Spleen (tissue), 11 donors: ENCODE data around the gene SMARCA1. TPM values are rescaled to one million over a fixed set of nuclear protein-coding genes. Genes with fewer than 3 reads are reported as not detected.

ENCODE experiments used
- DNase-seq: peaks from one replicate; pipeline ENCODE4 v3.0.0-alpha.2; 2020
- H3K27ac ChIP-seq, 8 donors: fragments of 200-600 bp; sonication (generic) in 7 of 8; 1 replicate in 4 of 8; 2 replicates in 4 of 8; pipeline versions ENCODE4 v1.5.0 to v1.8.0; 2016 to 2021; ENCODE audit warnings: inconsistent platforms in 4 of 8, mild to moderate bottlenecking in 4 of 8, moderate library complexity in 1 of 8
- H3K27me3 ChIP-seq, 7 donors: fragments of 200-600 bp; sonication (generic) in 6 of 7; replicated peaks in 1 of 7; 1 replicate in 4 of 7; 2 replicates in 3 of 7; pipeline versions ENCODE4 v1.5.0 to v1.8.0; 2016 to 2021; ENCODE audit warnings: inconsistent platforms in 3 of 7, mild to moderate bottlenecking in 1 of 7
- H3K36me3 ChIP-seq, 6 donors: fragments of 200-600 bp; sonication (generic) in 5 of 6; 1 replicate in 4 of 6; 2 replicates in 2 of 6; pipeline versions ENCODE4 v1.5.0 to v1.8.0; 2016 to 2021; ENCODE audit warnings: inconsistent platforms in 2 of 6
- H3K4me1 ChIP-seq, 6 donors: fragments of 200-600 bp; sonication (generic) in 5 of 6; 1 replicate in 3 of 6; 2 replicates in 3 of 6; pipeline versions ENCODE4 v1.5.0 to v1.8.0; 2016 to 2021; ENCODE audit warnings: inconsistent platforms in 3 of 6
- H3K4me3 ChIP-seq, 8 donors: fragments of 200-600 bp; sonication (generic) in 7 of 8; 1 replicate in 4 of 8; 2 replicates in 4 of 8; pipeline versions ENCODE4 v1.5.0 to v1.8.0; 2016 to 2021; ENCODE audit warnings: inconsistent platforms in 4 of 8, mild to moderate bottlenecking in 4 of 8, moderate library complexity in 2 of 8
- H3K9me3 ChIP-seq, 8 donors: fragments of 200-600 bp; sonication (generic) in 7 of 8; 1 replicate in 4 of 8; 2 replicates in 4 of 8; pipeline versions ENCODE4 v1.5.0 to v1.8.0; 2016 to 2021; ENCODE audit warnings: inconsistent platforms in 4 of 8
- POLR2A ChIP-seq, 3 donors: fragments of 450-650 bp; IDR thresholded peaks; one replicate each; pipeline ENCODE4 v1.5.1; 2017; ENCODE audit warnings: antibody characterized with exemption in 3 of 3, mild to moderate bottlenecking in 1 of 3
- POLR2AphosphoS5 ChIP-seq, 3 donors: sonication (generic); formaldehyde crosslinking; IDR thresholded peaks; one replicate each; pipeline ENCODE4 v1.5.1; 2017; ENCODE audit warnings: antibody characterized with exemption in 3 of 3
- WGBS, 5 donors: extraction: QIAGEN DNeasy Blood & Tissue Kit in 3 of 5; methylation state at CpG; one replicate each; pipeline versions ENCODE4 v1.1.5 to v1.1.7; 2013 to 2018; 5-methylcytosine and 5-hydroxymethylcytosine counted together
- intact Hi-C: fragments of 100-400 bp; cut with DNase I; formaldehyde crosslinking; loops from one replicate; pipeline ENCODE4 v1.15.0; 2023; ENCODE audit warnings: low total_unique reads
- polyA plus RNA-seq, 3 donors: library from polyadenylated mRNA; stranded (reverse); fragments of 200-250 nt; gene quantifications; one replicate each; pipeline ENCODE4 v1.2.1, GENCODE V29; 2013
- total RNA-seq, 7 donors: library from RNA; depleted of rRNA in 3 of 7; stranded (reverse); fragments of >200 nt in 3 of 7; fragmentation: NEBNext Ultra II Directional in 4 of 7; extraction: Animal tissue kit (Norgen Biotek cat#: 25700) in 4 of 7; gene quantifications; one replicate each; pipeline versions ENCODE4 v1.1.0 to v1.2.1, GENCODE V29; 2016 to 2021
- TF ChIP-seq, protein P1 (sequence below), 11 experiments: fragments of 200-600 bp in 7 of 11; fragments of 450-650 bp in 4 of 11; sonication (generic) in 4 of 11; IDR thresholded peaks in 8 of 11; conservative IDR thresholded peaks in 3 of 11; 1 replicate in 7 of 11; 2 replicates in 4 of 11; pipeline versions ENCODE4 v1.4.0 to v1.8.0; 2016 to 2021; ENCODE audit warnings: antibody characterized with exemption in 11 of 11, inconsistent platforms in 4 of 11, mild to moderate bottlenecking in 1 of 11
- donor health status: healthy with polysubstance abuse.
- donor health status: DM: no; HTN: no; CAD: no; lungs with moderate emphysema.
- donor health status: DM: no; HTN: no; CAD: no.
- donor health status: Bipolar disorder and iron deficiency.
- donor health status: healthy.
- donor health status: DM: no; HTN: no; CAD: no.
- donor health status: DM: yes; HTN: yes; CAD: no.

Gene SMARCA1
- total and polyA plus RNA-seq, 10 donors, result 2.5 to 25.3 (median 15.8) TPM

DNA sequence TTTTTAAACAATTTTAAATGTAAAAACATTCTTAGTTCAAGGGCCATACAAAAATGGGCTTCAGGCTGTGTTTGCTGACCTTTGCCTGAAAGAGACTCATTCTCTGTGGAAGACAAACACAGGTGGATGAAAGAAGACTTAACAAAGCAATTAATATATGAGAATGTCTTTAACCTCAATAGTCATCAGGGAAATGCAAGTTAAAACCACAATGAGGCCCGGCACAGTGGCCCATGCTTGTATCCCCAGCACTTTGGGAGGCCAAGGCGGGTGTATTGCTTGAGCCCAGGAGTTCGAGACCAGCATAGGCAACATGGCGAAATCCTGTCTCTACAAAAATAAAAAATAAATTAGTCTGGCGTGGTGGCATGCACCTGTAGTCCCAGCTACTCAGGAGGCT lies 7.1 kb upstream of the SMARCA1 start:
- Histone ChIP-seq H3K27me3 (no peaks in the 10 kb centered on the region), H3K4me3 (no peak overlapping the region), H3K9me3 (no peaks in the 10 kb centered on the region), H3K36me3 (no peaks in the 10 kb centered on the region), H3K4me1 (no peaks in the 10 kb centered on the region), H3K27ac (no peak overlapping the region)
- TF ChIP-seq POLR2A (IDR thresholded peaks at IDR 0.05) (no peak), POLR2AphosphoS5 (IDR thresholded peaks at IDR 0.05) (no peak)
- TF ChIP-seq, protein P1, sequence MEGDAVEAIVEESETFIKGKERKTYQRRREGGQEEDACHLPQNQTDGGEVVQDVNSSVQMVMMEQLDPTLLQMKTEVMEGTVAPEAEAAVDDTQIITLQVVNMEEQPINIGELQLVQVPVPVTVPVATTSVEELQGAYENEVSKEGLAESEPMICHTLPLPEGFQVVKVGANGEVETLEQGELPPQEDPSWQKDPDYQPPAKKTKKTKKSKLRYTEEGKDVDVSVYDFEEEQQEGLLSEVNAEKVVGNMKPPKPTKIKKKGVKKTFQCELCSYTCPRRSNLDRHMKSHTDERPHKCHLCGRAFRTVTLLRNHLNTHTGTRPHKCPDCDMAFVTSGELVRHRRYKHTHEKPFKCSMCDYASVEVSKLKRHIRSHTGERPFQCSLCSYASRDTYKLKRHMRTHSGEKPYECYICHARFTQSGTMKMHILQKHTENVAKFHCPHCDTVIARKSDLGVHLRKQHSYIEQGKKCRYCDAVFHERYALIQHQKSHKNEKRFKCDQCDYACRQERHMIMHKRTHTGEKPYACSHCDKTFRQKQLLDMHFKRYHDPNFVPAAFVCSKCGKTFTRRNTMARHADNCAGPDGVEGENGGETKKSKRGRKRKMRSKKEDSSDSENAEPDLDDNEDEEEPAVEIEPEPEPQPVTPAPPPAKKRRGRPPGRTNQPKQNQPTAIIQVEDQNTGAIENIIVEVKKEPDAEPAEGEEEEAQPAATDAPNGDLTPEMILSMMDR (IDR thresholded peaks at IDR 0.05 in 8 of 11, conservative IDR thresholded peaks at IDR 0.05 in 3 of 11), result no peak
- DNase-seq, result no peak
- intact Hi-C loops, result no loop called here
- WGBS, 5 donors, result 74 to 89% (median 86%) methylated on average over 5 of the region's 5 CpGs

DNA sequence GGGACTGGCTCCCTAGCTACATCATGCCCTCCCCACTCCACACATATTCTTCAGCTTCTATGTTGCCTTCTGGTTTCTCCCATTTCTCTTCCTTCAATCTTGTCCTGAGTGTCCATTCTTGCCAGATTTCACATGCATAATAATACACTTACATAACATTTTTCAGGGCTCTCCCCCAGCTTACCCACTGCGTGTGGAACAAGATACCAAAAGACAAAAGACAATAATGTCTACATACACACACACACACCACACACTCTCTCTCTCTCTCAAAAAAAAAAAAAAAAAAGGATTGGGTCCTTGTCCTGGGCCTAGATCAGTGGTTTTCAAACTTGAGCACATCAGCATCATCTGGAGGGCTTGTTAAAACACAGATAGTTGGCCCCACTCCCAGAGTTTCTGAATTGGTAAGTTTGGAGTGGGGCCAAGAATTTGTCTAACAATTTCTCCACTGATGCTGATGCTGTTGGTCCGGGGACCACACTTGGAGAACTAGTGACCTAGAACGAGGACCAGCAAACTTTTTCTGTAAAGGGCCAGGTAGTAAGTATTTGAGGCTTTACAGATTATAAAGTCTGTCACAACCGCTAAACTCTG lies 6.5 kb upstream of the SMARCA1 start:
- no peaks in the 10 kb centered on the region for H3K36me3 ChIP-seq
- H3K27ac ChIP-seq, result no peak overlapping the region
- TF ChIP-seq, protein P1 (IDR thresholded peaks at IDR 0.05 in 8 of 11, conservative IDR thresholded peaks at IDR 0.05 in 3 of 11), result no peak
- TF ChIP-seq POLR2A (IDR thresholded peaks at IDR 0.05), result no peak
- TF ChIP-seq POLR2AphosphoS5 (IDR thresholded peaks at IDR 0.05), result no peak
- DNase-seq, result no peak
- H3K4me3 ChIP-seq, result no peak overlapping the region
- intact Hi-C loops, result no loop called here
- H3K9me3 ChIP-seq, result no peaks in the 10 kb centered on the region
- WGBS, 5 donors, result 60 to 84% (median 67%) methylated on average over 4 of the region's 4 CpGs
- H3K4me1 ChIP-seq, result no peaks in the 10 kb centered on the region
- H3K27me3 ChIP-seq, result no peaks in the 10 kb centered on the region

DNA sequence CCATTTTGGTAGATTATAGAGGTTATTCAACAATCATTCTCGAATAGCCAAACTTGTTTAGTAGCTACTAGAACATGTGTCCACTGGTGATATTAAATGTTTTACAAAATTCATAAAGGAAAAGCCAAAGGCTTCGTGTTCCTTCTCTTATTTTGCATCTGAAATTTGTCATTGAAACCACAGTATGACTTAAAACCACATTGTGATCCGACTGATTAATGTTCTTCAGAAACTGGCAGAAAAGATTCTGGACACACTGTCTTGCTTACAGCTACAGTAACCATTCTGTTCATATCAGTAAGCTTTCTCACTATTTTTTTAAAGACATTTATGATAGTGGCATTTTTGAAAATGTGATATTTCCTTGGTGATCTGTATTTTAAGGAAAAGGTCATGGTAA lies 2.6 kb upstream of the SMARCA1 start:
- no peaks in the 10 kb centered on the region for H3K36me3 ChIP-seq
- no peak for TF ChIP-seq POLR2AphosphoS5 (IDR thresholded peaks at IDR 0.05)
- peaks cover 0 to 3% (median 0%) of the 10 kb centered on the region in 8 donors for H3K9me3 ChIP-seq
- intact Hi-C loops, result no loop called here
- H3K4me1 ChIP-seq, result peaks cover 0 to 10% (median 0%) of the 10 kb centered on the region in 6 donors
- peaks cover 0 to 26% (median 3%) of the 10 kb centered on the region in 7 donors for H3K27me3 ChIP-seq
- H3K4me3 ChIP-seq, result no peak overlapping the region
- no peak overlapping the region for H3K27ac ChIP-seq
- no peak for DNase-seq
- 15 to 45% (median 39%) methylated on average over 3 of the region's 3 CpGs for WGBS, 5 donors

DNA sequence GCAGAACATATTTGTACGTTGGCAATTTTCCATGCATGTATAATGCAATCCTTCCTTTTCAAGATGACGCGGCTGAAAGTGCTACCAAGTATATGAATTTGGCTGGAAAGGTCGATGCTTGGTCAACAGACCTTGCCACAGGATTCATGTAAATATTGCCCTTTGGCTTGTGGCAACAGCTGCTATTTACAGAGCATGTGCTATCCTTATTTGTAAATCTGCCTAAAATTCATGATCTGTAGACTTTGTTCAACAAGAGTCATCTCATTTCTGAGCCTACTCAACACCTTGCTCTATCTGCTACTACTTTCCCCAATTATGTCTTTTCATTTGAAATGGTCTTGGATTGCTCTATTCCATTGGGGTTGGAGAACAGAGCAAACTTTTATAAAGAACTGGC lies 1.9 kb upstream of the SMARCA1 start:
- peaks cover 0 to 10% (median 0%) of the 10 kb centered on the region in 6 donors for H3K4me1 ChIP-seq
- no peak for DNase-seq
- 27 to 52% (median 49%) methylated on average over 4 of the region's 4 CpGs for WGBS, 5 donors
- intact Hi-C loops, result no loop called here
- no peak overlapping the region for H3K4me3 ChIP-seq
- H3K27ac ChIP-seq, result no peak overlapping the region
- H3K27me3 ChIP-seq, result peaks cover 0 to 26% (median 3%) of the 10 kb centered on the region in 7 donors
- TF ChIP-seq, protein P1 (IDR thresholded peaks at IDR 0.05 in 8 of 11, conservative IDR thresholded peaks at IDR 0.05 in 3 of 11), result no peak
- TF ChIP-seq POLR2AphosphoS5 (IDR thresholded peaks at IDR 0.05) (no peak), POLR2A (IDR thresholded peaks at IDR 0.05) (no peak)
- H3K36me3 ChIP-seq, result no peaks in the 10 kb centered on the region
- H3K9me3 ChIP-seq, result peaks cover 0 to 3% (median 0%) of the 10 kb centered on the region in 8 donors
